Stimulated activated CD4-positive, alpha-beta T cell treated with anti-CD3 and anti-CD28 coated beads, Interleukin-12 subunit alpha, Interleukin-12 subunit beta, amount 100 ng/mL, for 4 hours (primary cell): Measurements from ENCODE around the gene TBPL1.
A peak's percentile ranks its signal among the peaks of the same experiment; 100 is the strongest.
"Not testable (repeated sequence)": the region's sequence is repeated elsewhere in the genome, so short reads cannot be mapped to it uniquely, and the experiment has no call there.

Experiments used
- DNase-seq: peaks from one replicate; pipeline ENCODE4 v3.0.0-alpha.2; 2020

The TBPL1 gene

GRCh38 chr6:133977983-133978895, 25.2 kb downstream of the TBPL1 start:
- DNase-seq = no peak

- DNase-seq = no peak
Measured at GRCh38 chr6:133978896-133979240, 25.8 kb downstream of the TBPL1 start.

- not testable (repeated sequence) for DNase-seq
Measured at GRCh38 chr6:133979269-133979963, 26.4 kb downstream of the TBPL1 start.

- DNase-seq = no peak
Measured at GRCh38 chr6:133980168-133980567, 27.1 kb downstream of the TBPL1 start.

GRCh38 chr6:133983099-133983939, 30.3 kb downstream of the TBPL1 start:
- DNase-seq = peak; percentile 10

GRCh38 chr6:133985970-133986369, 32.9 kb downstream of the TBPL1 start:
- no peak for DNase-seq

GRCh38 chr6:133986942-133987341, 33.9 kb downstream of the TBPL1 start:
- DNase-seq = no peak

GRCh38 chr6:133989525-133989924, 36.5 kb downstream of the TBPL1 start:
- DNase-seq = no peak

- no peak for DNase-seq
Measured at GRCh38 chr6:133990321-133990720, 37.3 kb downstream of the TBPL1 start.

- DNase-seq = no peak
Measured at GRCh38 chr6:133991096-133991593, 38.1 kb downstream of the TBPL1 start.

- DNase-seq = no peak
Measured at GRCh38 chr6:133992992-133993680, 40.1 kb downstream of the TBPL1 start.

GRCh38 chr6:133995296-133995695, 42.3 kb downstream of the TBPL1 start:
- DNase-seq = no peak

GRCh38 chr6:133995758-133996157, 42.7 kb downstream of the TBPL1 start:
- DNase-seq = no peak

- no peak for DNase-seq
Measured at GRCh38 chr6:133997267-133997666, 44.2 kb downstream of the TBPL1 start.

- DNase-seq = no peak
Measured at GRCh38 chr6:133999305-133999704, 46.3 kb downstream of the TBPL1 start.

- no peak for DNase-seq
Measured at GRCh38 chr6:134000443-134000842, 47.4 kb downstream of the TBPL1 start.

- DNase-seq = no peak
Measured at GRCh38 chr6:134002821-134003220, 49.8 kb downstream of the TBPL1 start.

- no peak for DNase-seq
Measured at GRCh38 chr6:134003542-134003951, 50.5 kb downstream of the TBPL1 start.

- no peak for DNase-seq
Measured at GRCh38 chr6:134004714-134005113, 51.7 kb downstream of the TBPL1 start.

GRCh38 chr6:134005800-134006199, 52.8 kb downstream of the TBPL1 start:
- DNase-seq = no peak

- no peak for DNase-seq
Measured at GRCh38 chr6:134007077-134007476, 54.1 kb downstream of the TBPL1 start.

- no peak for DNase-seq
Measured at GRCh38 chr6:134009876-134010275, 56.9 kb downstream of the TBPL1 start.
